ENCODE data around the gene PDP2. TPM values are rescaled to one million over a fixed set of nuclear protein-coding genes. Genes with fewer than 3 reads are reported as not detected.

Gene PDP2
- total and polyA plus RNA-seq, 2 donors (not counting 3 experiments of a cell fraction or from before 2014, with no cell fraction given), result 4.4 to 9.3 TPM

DNA sequence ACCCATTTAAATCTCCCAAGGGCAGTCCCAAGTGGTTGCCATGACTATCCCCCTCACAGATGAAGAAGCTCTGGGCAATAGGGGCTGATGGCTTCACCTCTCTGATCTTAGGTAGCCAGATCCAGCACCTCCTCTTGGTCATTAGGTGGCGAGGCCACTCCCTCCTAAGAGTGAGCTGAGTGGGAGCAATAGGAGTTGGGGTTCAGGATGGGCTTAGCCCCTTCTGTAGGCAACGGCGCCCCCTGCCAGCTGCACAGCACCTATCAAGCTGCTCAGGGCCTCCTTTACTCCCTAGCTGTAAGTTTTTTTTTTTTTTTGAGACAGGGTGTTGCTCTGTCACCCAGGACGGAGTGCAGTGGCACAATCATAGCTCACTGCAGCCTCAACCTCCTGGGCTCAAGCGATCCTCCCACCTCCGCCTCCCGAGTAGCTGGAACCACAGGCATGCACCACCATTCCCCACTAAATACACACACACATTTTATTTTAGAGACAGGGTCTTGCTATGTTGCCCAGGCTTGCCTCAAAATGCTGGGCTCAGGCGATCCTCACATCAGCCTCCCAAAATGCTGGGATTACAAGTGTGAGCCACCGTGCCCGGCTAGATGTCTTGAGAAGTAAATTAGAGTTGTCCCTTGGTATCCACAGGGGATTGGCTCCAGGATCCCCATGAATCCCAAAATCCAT lies 48.5 kb downstream of the PDP2 start:
- Histone ChIP-seq H3K4me1 (ENCODE audit: control insufficient read depth, extremely low read depth, insufficient read depth, low read length) (peaks cover 10% of the 10 kb centered on the region), H3K27me3 (ENCODE audit: control insufficient read depth in 2 of 2, insufficient read depth in 2 of 2, low read length in 2 of 2) (peaks cover 14 to 23% of the 10 kb centered on the region in 2 experiments), H3K9me1 (replicated peaks; ENCODE audit: control insufficient read depth, extremely low read depth, insufficient read depth, low read length) (no peaks in the 10 kb centered on the region), H3K4me2 (ENCODE audit: insufficient read depth, low read length) (no peak overlapping the region), H2AFZ (ENCODE audit: low read depth, low read length) (no peak overlapping the region), H3K79me2 (ENCODE audit: control insufficient read depth, insufficient read depth, low read length) (peaks cover 7% of the 10 kb centered on the region), H3K4me3 (replicated peaks in 1 of 3; ENCODE audit: insufficient read depth in 1 of 3, low read depth in 1 of 3, low read length in 3 of 3) (no peak overlapping the region), H4K20me1 (replicated peaks; ENCODE audit: control insufficient read depth, extremely low read depth, insufficient read depth, low read length) (no peaks in the 10 kb centered on the region), H3K9ac (replicated peaks; ENCODE audit: extremely low read depth, insufficient read depth, low read length) (no peak overlapping the region), H3K36me3 (ENCODE audit: control insufficient read depth in 2 of 2, extremely low read depth in 1 of 2, insufficient read depth in 2 of 2, low read length in 2 of 2) (no peaks in the 10 kb centered on the region), H3K27ac (ENCODE audit: insufficient read depth, low read depth, low read length) (no peak overlapping the region), H3K9me3 (replicated peaks; ENCODE audit: control insufficient read depth, insufficient read depth, low read length) (no peaks in the 10 kb centered on the region)
- ChIA-PET CTCF (interaction anchor here (0.8 to 5.2 kb wide), 10 partner anchors 9 to 98 kb away, joined by 3 to 72 read pairs (median 4); partner anchors contain the start of genes NAE1 and PDP2), POLR2A (no interaction called here)
- no TSS peak for BruUV-seq (replicated peaks)
- no peak for DNase-seq (ENCODE audit: low read depth, low spot score)
- FAIRE-seq, result no peak
- TF ChIP-seq POLR2A (IDR thresholded peaks at IDR 0.05; ENCODE audit: low read depth, low read length) (no peak), POLR2AphosphoS5 (IDR thresholded peaks at IDR 0.05; ENCODE audit: insufficient read depth, low read depth, low read length) (no peak)
- TF ChIP-seq, protein P1, sequence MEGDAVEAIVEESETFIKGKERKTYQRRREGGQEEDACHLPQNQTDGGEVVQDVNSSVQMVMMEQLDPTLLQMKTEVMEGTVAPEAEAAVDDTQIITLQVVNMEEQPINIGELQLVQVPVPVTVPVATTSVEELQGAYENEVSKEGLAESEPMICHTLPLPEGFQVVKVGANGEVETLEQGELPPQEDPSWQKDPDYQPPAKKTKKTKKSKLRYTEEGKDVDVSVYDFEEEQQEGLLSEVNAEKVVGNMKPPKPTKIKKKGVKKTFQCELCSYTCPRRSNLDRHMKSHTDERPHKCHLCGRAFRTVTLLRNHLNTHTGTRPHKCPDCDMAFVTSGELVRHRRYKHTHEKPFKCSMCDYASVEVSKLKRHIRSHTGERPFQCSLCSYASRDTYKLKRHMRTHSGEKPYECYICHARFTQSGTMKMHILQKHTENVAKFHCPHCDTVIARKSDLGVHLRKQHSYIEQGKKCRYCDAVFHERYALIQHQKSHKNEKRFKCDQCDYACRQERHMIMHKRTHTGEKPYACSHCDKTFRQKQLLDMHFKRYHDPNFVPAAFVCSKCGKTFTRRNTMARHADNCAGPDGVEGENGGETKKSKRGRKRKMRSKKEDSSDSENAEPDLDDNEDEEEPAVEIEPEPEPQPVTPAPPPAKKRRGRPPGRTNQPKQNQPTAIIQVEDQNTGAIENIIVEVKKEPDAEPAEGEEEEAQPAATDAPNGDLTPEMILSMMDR (IDR thresholded peaks at IDR 0.05; ENCODE audit: extremely low read depth in 1 of 2, insufficient read depth in 1 of 2, low read depth in 1 of 2, low read length in 2 of 2), result peak; percentile 13 to 34
- dilution Hi-C loops (cut with MboI; ENCODE audit: extremely low pct_ligation_motif_present, low sequenced_read_pairs), result no loop called here
- intact Hi-C loops (cut with micrococcal nuclease), result no loop called here

DNA sequence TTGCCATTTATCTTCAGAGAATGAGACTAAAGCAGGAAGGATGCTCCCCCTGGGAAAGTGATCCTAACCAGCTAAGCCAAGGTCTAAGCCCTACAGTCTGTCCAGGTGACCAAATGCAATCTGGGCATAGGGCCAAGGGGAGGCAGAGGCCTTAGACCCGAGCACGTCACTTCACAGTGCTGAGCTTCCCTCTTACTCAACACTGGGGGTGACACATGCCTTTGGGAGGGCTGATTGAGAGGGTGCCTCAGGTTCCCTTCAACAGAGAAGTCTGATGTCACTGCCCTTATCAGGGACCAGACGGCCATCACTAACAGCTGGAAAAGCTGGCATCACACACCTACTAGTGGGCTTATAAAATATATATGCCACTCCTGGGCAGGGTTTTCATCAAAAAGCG lies 49.9 kb downstream of the PDP2 start:
- dilution Hi-C loops (cut with MboI; ENCODE audit: extremely low pct_ligation_motif_present, low sequenced_read_pairs), result no loop called here
- CTCF ChIA-PET, result interaction anchor here (1.4 to 2.2 kb wide), 3 partner anchors 21 to 225 kb away, joined by 4 to 11 read pairs (median 4); no protein-coding TSS in a partner anchor

More for the DNA sequence above, 49.9 kb downstream of the PDP2 start:
- TF ChIP-seq FOS (IDR thresholded peaks at IDR 0.05; ENCODE audit: borderline replicate concordance, insufficient read depth, low read length), result no peak
- no peak for TF ChIP-seq EZH2 (IDR thresholded peaks at IDR 0.05; ENCODE audit: borderline replicate concordance, low read depth, low read length, severe bottlenecking)
- no peak for TF ChIP-seq GATA2 (IDR thresholded peaks at IDR 0.05; ENCODE audit: insufficient read depth, insufficient read length, low read depth, low read length)
- TF ChIP-seq, protein P2, sequence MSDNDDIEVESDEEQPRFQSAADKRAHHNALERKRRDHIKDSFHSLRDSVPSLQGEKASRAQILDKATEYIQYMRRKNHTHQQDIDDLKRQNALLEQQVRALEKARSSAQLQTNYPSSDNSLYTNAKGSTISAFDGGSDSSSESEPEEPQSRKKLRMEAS (IDR thresholded peaks at IDR 0.05; ENCODE audit: insufficient read depth, insufficient read length), result no peak
- TF ChIP-seq POLR2A (IDR thresholded peaks at IDR 0.05; ENCODE audit: low read depth, low read length), result no peak
- no peak for TF ChIP-seq POLR2AphosphoS5 (IDR thresholded peaks at IDR 0.05; ENCODE audit: insufficient read depth, low read depth, low read length)
- TF ChIP-seq, protein P1 (IDR thresholded peaks at IDR 0.05; ENCODE audit: extremely low read depth in 1 of 2, insufficient read depth in 1 of 2, low read depth in 1 of 2, low read length in 2 of 2), result no peak
- no peak for TF ChIP-seq MYC (IDR thresholded peaks at IDR 0.05; ENCODE audit: low read depth, low read length)
- TF ChIP-seq JUN (IDR thresholded peaks at IDR 0.05; ENCODE audit: borderline replicate concordance, insufficient read depth, insufficient read length, low read depth), result no peak
- Histone ChIP-seq H2AFZ (ENCODE audit: low read depth, low read length) (no peak overlapping the region), H3K4me1 (ENCODE audit: control insufficient read depth, extremely low read depth, insufficient read depth, low read length) (peaks cover 8% of the 10 kb centered on the region), H4K20me1 (replicated peaks; ENCODE audit: control insufficient read depth, extremely low read depth, insufficient read depth, low read length) (no peaks in the 10 kb centered on the region), H3K9me1 (replicated peaks; ENCODE audit: control insufficient read depth, extremely low read depth, insufficient read depth, low read length) (no peaks in the 10 kb centered on the region), H3K79me2 (ENCODE audit: control insufficient read depth, insufficient read depth, low read length) (peaks cover 11% of the 10 kb centered on the region), H3K27me3 (ENCODE audit: control insufficient read depth in 2 of 2, insufficient read depth in 2 of 2, low read length in 2 of 2) (peaks cover 6 to 12% of the 10 kb centered on the region in 2 experiments), H3K9ac (replicated peaks; ENCODE audit: extremely low read depth, insufficient read depth, low read length) (no peak overlapping the region), H3K36me3 (ENCODE audit: control insufficient read depth in 2 of 2, extremely low read depth in 1 of 2, insufficient read depth in 2 of 2, low read length in 2 of 2) (no peaks in the 10 kb centered on the region), H3K27ac (ENCODE audit: insufficient read depth, low read depth, low read length) (no peak overlapping the region), H3K4me2 (ENCODE audit: insufficient read depth, low read length) (no peak overlapping the region), H3K9me3 (replicated peaks; ENCODE audit: control insufficient read depth, insufficient read depth, low read length) (no peaks in the 10 kb centered on the region), H3K4me3 (replicated peaks in 1 of 3; ENCODE audit: insufficient read depth in 1 of 3, low read depth in 1 of 3, low read length in 3 of 3) (no peak overlapping the region)
- POLR2A ChIA-PET, result no interaction called here
- no peak for FAIRE-seq
- DNase-seq (ENCODE audit: low read depth, low spot score), result no peak
- BruUV-seq (replicated peaks), result no TSS peak
- intact Hi-C loops (cut with micrococcal nuclease), result no loop called here
